ENCODE results near the gene ARSA. TPM values are rescaled to one million over a fixed set of nuclear protein-coding genes. Genes with fewer than 3 reads are reported as not detected.
A peak's percentile ranks its signal among the peaks of the same experiment; 100 is the strongest.

Gene ARSA
- total RNA-seq, 1 donor from 2014 or later: 65.7 TPM

DNA sequence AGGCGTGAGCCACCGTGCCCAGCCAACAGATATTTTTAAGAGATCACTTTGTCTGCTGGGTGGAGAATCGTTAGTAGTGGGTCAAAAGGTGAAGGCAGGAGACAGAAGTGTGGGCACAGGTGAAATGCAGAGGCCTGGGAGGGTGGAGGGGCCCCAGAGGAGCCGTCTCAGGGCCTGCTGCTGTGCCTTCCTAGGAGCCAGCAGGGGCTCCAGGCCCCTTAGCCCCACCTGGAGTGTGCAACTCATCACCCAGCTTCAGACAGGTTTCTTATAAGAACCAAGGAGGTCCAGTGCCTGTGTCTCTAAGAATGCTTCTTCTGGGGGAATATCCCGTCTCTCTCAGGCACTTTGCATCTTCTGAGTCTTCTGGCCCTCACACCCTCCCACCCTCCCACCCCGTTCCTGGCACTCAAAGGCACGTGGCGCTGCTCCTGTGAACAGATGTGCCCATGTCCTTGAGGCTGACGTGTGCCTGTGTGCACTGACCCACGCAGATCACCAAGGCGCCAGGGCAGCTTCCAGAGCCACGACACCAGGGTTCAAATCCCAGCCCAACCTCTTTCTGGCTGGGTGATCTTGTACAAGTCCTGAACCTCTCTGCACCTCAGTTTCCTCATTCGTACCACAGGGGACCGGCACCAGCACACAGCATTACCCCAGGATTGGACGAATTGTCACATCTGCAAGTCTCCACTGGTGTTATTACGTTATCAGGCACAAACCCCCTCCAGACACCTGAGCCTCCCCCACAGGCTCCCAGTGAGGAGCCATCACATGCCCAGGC, 3.4 kb downstream of the ARSA start:
- Mint-ChIP-seq H3K4me3 (ENCODE audit: unreplicated experiment) (no peak overlapping the region), H3K36me3 (ENCODE audit: unreplicated experiment) (no peaks in the 10 kb centered on the region), H3K9me3 (ENCODE audit: unreplicated experiment) (peaks cover 2% of the 10 kb centered on the region), H3K27me3 (ENCODE audit: unreplicated experiment) (peaks cover 13% of the 10 kb centered on the region), H3K27ac (ENCODE audit: unreplicated experiment) (no peak overlapping the region), H3K4me1 (ENCODE audit: low read depth, unreplicated experiment) (peaks cover 11% of the 10 kb centered on the region)
- no peak for DNase-seq
- TF ChIP-seq, protein P1, sequence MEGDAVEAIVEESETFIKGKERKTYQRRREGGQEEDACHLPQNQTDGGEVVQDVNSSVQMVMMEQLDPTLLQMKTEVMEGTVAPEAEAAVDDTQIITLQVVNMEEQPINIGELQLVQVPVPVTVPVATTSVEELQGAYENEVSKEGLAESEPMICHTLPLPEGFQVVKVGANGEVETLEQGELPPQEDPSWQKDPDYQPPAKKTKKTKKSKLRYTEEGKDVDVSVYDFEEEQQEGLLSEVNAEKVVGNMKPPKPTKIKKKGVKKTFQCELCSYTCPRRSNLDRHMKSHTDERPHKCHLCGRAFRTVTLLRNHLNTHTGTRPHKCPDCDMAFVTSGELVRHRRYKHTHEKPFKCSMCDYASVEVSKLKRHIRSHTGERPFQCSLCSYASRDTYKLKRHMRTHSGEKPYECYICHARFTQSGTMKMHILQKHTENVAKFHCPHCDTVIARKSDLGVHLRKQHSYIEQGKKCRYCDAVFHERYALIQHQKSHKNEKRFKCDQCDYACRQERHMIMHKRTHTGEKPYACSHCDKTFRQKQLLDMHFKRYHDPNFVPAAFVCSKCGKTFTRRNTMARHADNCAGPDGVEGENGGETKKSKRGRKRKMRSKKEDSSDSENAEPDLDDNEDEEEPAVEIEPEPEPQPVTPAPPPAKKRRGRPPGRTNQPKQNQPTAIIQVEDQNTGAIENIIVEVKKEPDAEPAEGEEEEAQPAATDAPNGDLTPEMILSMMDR (IDR thresholded peaks at IDR 0.05; ENCODE audit: partially characterized antibody, unreplicated experiment): no peak

- Mint-ChIP-seq H3K27me3 (ENCODE audit: unreplicated experiment) (peaks cover 11% of the 10 kb centered on the region), H3K9me3 (ENCODE audit: unreplicated experiment) (peaks cover 2% of the 10 kb centered on the region), H3K4me3 (ENCODE audit: unreplicated experiment) (no peak overlapping the region), H3K36me3 (ENCODE audit: unreplicated experiment) (no peaks in the 10 kb centered on the region), H3K4me1 (ENCODE audit: low read depth, unreplicated experiment) (no peaks in the 10 kb centered on the region), H3K27ac (ENCODE audit: unreplicated experiment) (no peak overlapping the region)
- DNase-seq: no peak
- TF ChIP-seq, protein P1 (IDR thresholded peaks at IDR 0.05; ENCODE audit: partially characterized antibody, unreplicated experiment): no peak
These were observed 5.1 kb downstream of the ARSA start for GRCh38 chr22:50622723-50623327.

- H3K4me1 Mint-ChIP-seq (ENCODE audit: low read depth, unreplicated experiment): no peaks in the 10 kb centered on the region
- H3K27ac Mint-ChIP-seq (ENCODE audit: unreplicated experiment): no peak overlapping the region
- no peak for DNase-seq
- peak overlapping the region; percentile 40 for H3K4me3 Mint-ChIP-seq (ENCODE audit: unreplicated experiment)
- no peaks in the 10 kb centered on the region for H3K36me3 Mint-ChIP-seq (ENCODE audit: unreplicated experiment)
- TF ChIP-seq, protein P1 (IDR thresholded peaks at IDR 0.05; ENCODE audit: partially characterized antibody, unreplicated experiment): no peak
- peaks cover 3% of the 10 kb centered on the region for H3K9me3 Mint-ChIP-seq (ENCODE audit: unreplicated experiment)
- peaks cover 11% of the 10 kb centered on the region for H3K27me3 Mint-ChIP-seq (ENCODE audit: unreplicated experiment)
These were observed 5.8 kb downstream of the ARSA start for GRCh38 chr22:50621948-50622722.

DNA sequence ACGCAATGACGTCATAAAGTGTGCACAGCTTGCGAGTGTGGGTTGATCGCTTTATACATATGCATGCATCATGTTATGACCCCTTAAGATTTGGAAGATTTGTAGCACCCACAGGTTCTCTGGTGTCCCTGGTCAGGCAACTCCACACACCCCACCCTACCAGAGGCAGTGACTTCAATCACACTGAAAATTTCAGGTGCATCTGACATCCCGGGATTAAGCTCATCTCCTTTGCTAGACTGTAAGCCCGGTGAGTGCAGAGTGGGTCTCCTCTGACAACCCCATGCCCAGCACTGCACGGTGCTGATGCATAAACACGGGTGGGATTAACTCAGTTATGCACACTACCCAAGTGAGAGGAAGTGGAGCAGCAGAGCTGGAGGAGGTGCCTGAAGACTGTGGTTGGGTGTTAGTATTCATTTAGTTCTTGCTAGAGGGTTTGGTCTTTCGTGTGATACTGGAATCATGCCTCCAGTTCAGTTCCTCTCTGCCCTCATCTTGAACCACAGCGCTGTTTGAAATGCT, 6.5 kb downstream of the ARSA start:
- no peak for DNase-seq
- no peak overlapping the region for H3K27ac Mint-ChIP-seq (ENCODE audit: unreplicated experiment)
- TF ChIP-seq, protein P1 (IDR thresholded peaks at IDR 0.05; ENCODE audit: partially characterized antibody, unreplicated experiment): no peak
- no peaks in the 10 kb centered on the region for H3K4me1 Mint-ChIP-seq (ENCODE audit: low read depth, unreplicated experiment)
- H3K27me3 Mint-ChIP-seq (ENCODE audit: unreplicated experiment): peaks cover 11% of the 10 kb centered on the region
- H3K4me3 Mint-ChIP-seq (ENCODE audit: unreplicated experiment): no peak overlapping the region
- H3K36me3 Mint-ChIP-seq (ENCODE audit: unreplicated experiment): no peaks in the 10 kb centered on the region
- H3K9me3 Mint-ChIP-seq (ENCODE audit: unreplicated experiment): peaks cover 3% of the 10 kb centered on the region
